Heart left ventricle (tissue), 16 donors: ENCODE measurements around the gene RYR3. TPM values are rescaled to one million over a fixed set of nuclear protein-coding genes. Genes with fewer than 3 reads are reported as not detected.

Experiments used
- ATAC-seq, 4 donors: fragments of 200-7000 bp; cut with Tn5 transposase; one replicate each; pipeline ENCODE4 v1.9.1; 2020 to 2022; ENCODE audit warnings: moderate library complexity in 4 of 4, mild to moderate bottlenecking in 3 of 4, moderate number of reproducible peaks in 1 of 4
- DNase-seq, 5 donors: peaks; one replicate each; pipeline ENCODE4 v3.0.0-alpha.2; 2020
- H3K27ac ChIP-seq, 12 donors: fragments of 200-600 bp; sonication (generic) in 4 of 12; one replicate each; pipeline versions ENCODE4 v1.5.0 to v1.8.0; 2016 to 2022; ENCODE audit warnings: mild to moderate bottlenecking in 2 of 12
- H3K27me3 ChIP-seq, 9 donors: fragments of 200-600 bp; sonication (generic) in 2 of 9; one replicate each; pipeline versions ENCODE4 v1.5.1 to v1.8.0; 2016 to 2022; ENCODE audit warnings: mild to moderate bottlenecking in 3 of 9
- H3K36me3 ChIP-seq, 9 donors: fragments of 200-600 bp; sonication (generic) in 2 of 9; one replicate each; pipeline versions ENCODE4 v1.5.0 to v1.8.0; 2018 to 2022; ENCODE audit warnings: mild to moderate bottlenecking in 2 of 9
- H3K4me1 ChIP-seq, 12 donors: fragments of 200-600 bp; sonication (generic) in 4 of 12; one replicate each; pipeline versions ENCODE4 v1.5.0 to v1.8.0; 2016 to 2022; ENCODE audit warnings: mild to moderate bottlenecking in 3 of 12
- H3K4me3 ChIP-seq, 12 donors: fragments of 200-600 bp; sonication (generic) in 4 of 12; one replicate each; pipeline versions ENCODE4 v1.5.0 to v1.8.0; 2017 to 2022; ENCODE audit warnings: mild to moderate bottlenecking in 9 of 12, moderate library complexity in 4 of 12
- H3K9me3 ChIP-seq, 12 donors: fragments of 200-600 bp; sonication (generic) in 4 of 12; one replicate each; pipeline versions ENCODE4 v1.5.0 to v1.8.0; 2016 to 2022; ENCODE audit warnings: mild to moderate bottlenecking in 1 of 12
- POLR2A ChIP-seq, 2 donors: fragments of 450-650 bp; IDR thresholded peaks; one replicate each; pipeline ENCODE4 v1.6.1; 2017; ENCODE audit warnings: antibody characterized with exemption in 2 of 2, mild to moderate bottlenecking in 2 of 2, moderate library complexity in 2 of 2
- WGBS, 4 donors: extraction: QIAGEN DNeasy Blood & Tissue Kit in 2 of 4; methylation state at CpG; one replicate each; pipeline versions ENCODE4 v1.1.5 to v1.1.7; 2013 to 2018; 5-methylcytosine and 5-hydroxymethylcytosine counted together
- intact Hi-C, 10 donors: fragments of 100-400 bp; cut with DNase I; formaldehyde crosslinking; loops; one replicate each; pipeline versions ENCODE4 v1.11.1 to v1.14.2; 2022
- polyA plus RNA-seq, 2 donors: library from polyadenylated mRNA; stranded (reverse); fragments of 200-250 nt; gene quantifications; one replicate each; pipeline ENCODE4 v1.2.3, GENCODE V29; 2013
- total RNA-seq, 9 donors: library from RNA; depleted of rRNA in 2 of 9; stranded (reverse); fragments of >200 nt in 2 of 9; fragmentation: NEBNext Ultra II Directional in 3 of 9; extraction: Animal tissue kit (Norgen Biotek cat#: 25700) in 3 of 9; gene quantifications; one replicate each; pipeline versions ENCODE4 v1.1.0 to v1.2.4, GENCODE V29; 2016 to 2023
- TF ChIP-seq, protein P1 (sequence below), 12 donors: fragments of 200-600 bp; sonication (generic) in 4 of 12; IDR thresholded peaks; one replicate each; pipeline versions ENCODE4 v1.5.0 to v1.8.0; 2018 to 2022; ENCODE audit warnings: antibody characterized with exemption in 12 of 12, mild to moderate bottlenecking in 5 of 12
- donor health status: ischemic (EF 13 %, LVEDD 7.1; RV severe dilation, severe dysfunction).
- donor health status: healthy with polysubstance abuse.
- donor health status: DM: no; HTN: yes; CAD: no.
- donor health status: DM: no; HTN: no; CAD: no.
- donor health status: ischemic (EF 25% LVEDD 6.9; RV normal size, moderate dysfunction).
- donor health status: ischemic (EF 25% LVEDD 5.7; RV mildly dilated, moderate dysfunction).
- donor health status: healthy.
- donor health status: DM: yes; HTN: yes; CAD: no.
- donor health status: ischemic (EF 35%, LVEDD 5.7; RV mildly dilated, moderate dysfunction).
- donor health status: nonischemic (EF 11% LVEDD 7.7; RV severe dilation, severe dysfunction).
- donor health status: DM: yes; HTN: yes; CAD: no.
- donor health status: PGD.
- donor health status: ischemic (EF 29% LVEDD 5.4; RV normal size, mild dysfunction).
- donor health status: nonischemic (EF 23%, LVEDD 6.1; RV moderate dilation, normal function).

The RYR3 gene
- total and polyA plus RNA-seq, 11 donors = 0.01 to 0.35 (median 0.23) TPM; not detected in 2

DNA sequence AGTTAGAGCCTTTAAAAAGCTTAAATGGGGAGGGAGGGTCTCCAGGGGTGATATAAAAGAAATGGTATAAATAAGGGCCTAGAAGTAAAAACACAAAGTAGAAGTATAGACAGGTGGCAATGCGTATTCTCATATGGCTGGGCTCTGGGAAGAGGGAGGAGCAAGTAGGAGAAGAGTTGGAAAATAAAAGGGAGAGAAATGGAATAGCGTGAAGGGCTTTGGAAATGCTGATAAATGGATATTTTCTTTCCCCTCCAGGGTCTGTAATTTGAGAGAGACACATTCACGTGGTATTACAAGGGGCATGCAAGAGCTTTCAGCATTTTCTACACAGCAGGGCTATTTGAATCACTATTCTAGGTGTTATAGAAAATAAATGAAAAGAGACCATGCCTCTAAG lies 313.7 kb downstream of the RYR3 start:
- TF ChIP-seq, protein P1, sequence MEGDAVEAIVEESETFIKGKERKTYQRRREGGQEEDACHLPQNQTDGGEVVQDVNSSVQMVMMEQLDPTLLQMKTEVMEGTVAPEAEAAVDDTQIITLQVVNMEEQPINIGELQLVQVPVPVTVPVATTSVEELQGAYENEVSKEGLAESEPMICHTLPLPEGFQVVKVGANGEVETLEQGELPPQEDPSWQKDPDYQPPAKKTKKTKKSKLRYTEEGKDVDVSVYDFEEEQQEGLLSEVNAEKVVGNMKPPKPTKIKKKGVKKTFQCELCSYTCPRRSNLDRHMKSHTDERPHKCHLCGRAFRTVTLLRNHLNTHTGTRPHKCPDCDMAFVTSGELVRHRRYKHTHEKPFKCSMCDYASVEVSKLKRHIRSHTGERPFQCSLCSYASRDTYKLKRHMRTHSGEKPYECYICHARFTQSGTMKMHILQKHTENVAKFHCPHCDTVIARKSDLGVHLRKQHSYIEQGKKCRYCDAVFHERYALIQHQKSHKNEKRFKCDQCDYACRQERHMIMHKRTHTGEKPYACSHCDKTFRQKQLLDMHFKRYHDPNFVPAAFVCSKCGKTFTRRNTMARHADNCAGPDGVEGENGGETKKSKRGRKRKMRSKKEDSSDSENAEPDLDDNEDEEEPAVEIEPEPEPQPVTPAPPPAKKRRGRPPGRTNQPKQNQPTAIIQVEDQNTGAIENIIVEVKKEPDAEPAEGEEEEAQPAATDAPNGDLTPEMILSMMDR (IDR thresholded peaks at IDR 0.05) = no peak
- TF ChIP-seq POLR2A (IDR thresholded peaks at IDR 0.05) = no peak
- no peaks in the 10 kb centered on the region for H3K4me1 ChIP-seq
- DNase-seq (no peak), ATAC-seq (no peak)
- no peaks in the 10 kb centered on the region for H3K36me3 ChIP-seq
- no peak overlapping the region for H3K4me3 ChIP-seq
- H3K27me3 ChIP-seq = no peaks in the 10 kb centered on the region
- intact Hi-C loops = no loop called here
- 40 to 61% (median 52%) methylated on average over 3 of the region's 3 CpGs for WGBS, 4 donors
- no peak overlapping the region for H3K27ac ChIP-seq
- no peaks in the 10 kb centered on the region for H3K9me3 ChIP-seq

DNA sequence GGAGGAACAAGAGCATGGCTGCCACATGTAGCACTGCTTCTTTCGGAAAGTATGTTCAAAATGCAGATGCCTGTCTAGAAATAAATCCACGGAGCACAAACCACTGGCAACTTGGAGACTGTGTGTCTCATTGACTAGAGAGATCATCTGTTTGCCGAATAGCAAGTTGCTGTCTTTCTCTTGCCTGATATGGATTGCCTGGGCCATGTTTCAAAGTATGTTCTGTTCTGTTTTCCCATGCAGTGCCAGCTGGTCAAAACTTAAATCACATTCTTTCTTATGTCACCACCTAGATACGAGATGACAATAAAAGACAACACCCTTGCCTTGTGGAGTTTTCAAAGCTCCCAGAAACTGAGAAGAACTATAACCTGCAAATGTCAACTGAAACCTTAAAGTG lies 318.9 kb downstream of the RYR3 start:
- intact Hi-C loops = no loop called here

DNA sequence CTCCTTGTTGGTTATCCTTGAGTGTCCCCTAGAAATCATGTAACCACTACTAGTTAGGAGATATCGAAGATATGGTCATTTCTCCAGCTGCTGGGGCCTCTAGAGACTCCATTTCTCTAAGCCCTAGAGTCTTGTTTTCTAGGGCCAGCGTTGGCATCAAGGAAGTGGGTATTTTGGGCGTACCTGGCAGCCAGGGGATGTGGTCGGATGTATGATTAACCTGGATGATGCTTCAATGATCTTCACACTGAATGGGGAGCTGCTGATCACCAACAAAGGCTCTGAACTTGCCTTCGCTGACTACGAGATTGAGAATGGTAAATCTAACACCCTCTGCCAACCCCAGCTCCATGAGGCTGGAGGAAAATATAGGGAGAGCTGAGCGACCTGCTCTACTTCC lies 325.5 kb downstream of the RYR3 start:
- ATAC-seq (no peak), DNase-seq (no peak)
- intact Hi-C loops = no loop called here
- no peak overlapping the region for H3K27ac ChIP-seq
- no peak overlapping the region for H3K4me3 ChIP-seq
- H3K36me3 ChIP-seq = no peaks in the 10 kb centered on the region
- 62 to 86% (median 75%) methylated on average over 7 of the region's 7 CpGs for WGBS, 4 donors
- no peaks in the 10 kb centered on the region for H3K9me3 ChIP-seq
- TF ChIP-seq, protein P1 (IDR thresholded peaks at IDR 0.05) = no peak
- TF ChIP-seq POLR2A (IDR thresholded peaks at IDR 0.05) = no peak
- H3K4me1 ChIP-seq = no peaks in the 10 kb centered on the region
- peaks cover 0 to 3% (median 0%) of the 10 kb centered on the region in 9 donors for H3K27me3 ChIP-seq

More for the DNA sequence above, 318.9 kb downstream of the RYR3 start:
- no peak for ATAC-seq
- no peaks in the 10 kb centered on the region for H3K36me3 ChIP-seq
- TF ChIP-seq, protein P1 (IDR thresholded peaks at IDR 0.05) = no peak
- no peak for TF ChIP-seq POLR2A (IDR thresholded peaks at IDR 0.05)
- DNase-seq = no peak
- H3K27ac ChIP-seq = no peak overlapping the region
- H3K4me3 ChIP-seq = no peak overlapping the region
- no peaks in the 10 kb centered on the region for H3K4me1 ChIP-seq
- H3K9me3 ChIP-seq = no peaks in the 10 kb centered on the region
- peaks cover 0 to 6% (median 0%) of the 10 kb centered on the region in 9 donors for H3K27me3 ChIP-seq
- 57 to 71% (median 65%) methylated on average over 4 of the region's 4 CpGs for WGBS, 4 donors

DNA sequence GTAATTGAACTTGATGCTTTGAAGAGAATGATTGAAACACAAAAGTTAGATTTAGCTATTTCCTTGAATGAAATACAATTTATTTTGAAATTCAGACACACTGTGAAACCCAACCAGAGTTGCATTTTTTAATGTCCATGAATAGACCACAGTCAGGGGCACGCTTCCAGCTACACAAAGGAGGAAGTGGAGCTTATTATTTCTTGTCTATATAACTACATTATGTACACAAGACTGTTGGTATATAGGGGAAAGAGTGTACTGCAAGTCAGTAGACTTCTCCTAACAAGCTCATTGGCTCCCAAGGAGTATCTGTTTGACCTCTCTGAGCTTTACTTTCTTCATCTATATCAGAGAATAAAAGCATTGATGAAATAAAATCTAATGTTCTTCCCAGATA lies 326.2 kb downstream of the RYR3 start:
- Histone ChIP-seq H3K4me3 (no peak overlapping the region), H3K27ac (no peak overlapping the region), H3K9me3 (no peaks in the 10 kb centered on the region), H3K36me3 (no peaks in the 10 kb centered on the region), H3K4me1 (no peaks in the 10 kb centered on the region), H3K27me3 (peaks cover 0 to 5% (median 0%) of the 10 kb centered on the region in 9 donors)
- 56 to 70% (median 59%) methylated on average over 1 of the region's 1 CpG for WGBS, 4 donors
- DNase-seq = no peak
- intact Hi-C loops = no loop called here
- ATAC-seq = no peak
- no peak for TF ChIP-seq POLR2A (IDR thresholded peaks at IDR 0.05)
- TF ChIP-seq, protein P1 (IDR thresholded peaks at IDR 0.05) = no peak
